ENCODE results near the gene ANKDD1A. TPM values are rescaled to one million over a fixed set of nuclear protein-coding genes. Genes with fewer than 3 reads are reported as not detected.

ANKDD1A gene
- total and polyA plus RNA-seq, 2 experiments from 2014 or later: 6.7 to 9.3 TPM

GRCh38 chr15:64898406-64898805, 13.3 kb upstream of the ANKDD1A start:
- no peaks in the 10 kb centered on the region for H3K79me2 ChIP-seq (replicated peaks; ENCODE audit: insufficient read depth)
- H3K4me1 ChIP-seq (ENCODE audit: insufficient read depth): peaks cover 16% of the 10 kb centered on the region
- no peak for TF ChIP-seq JUNB (IDR thresholded peaks at IDR 0.05; ENCODE audit: unreplicated experiment)
- no peak for TF ChIP-seq NANOG (IDR thresholded peaks at IDR 0.05; ENCODE audit: borderline replicate concordance)
- no peak for TF ChIP-seq EZH2phosphoT487 (IDR thresholded peaks at IDR 0.05; ENCODE audit: unreplicated experiment)
- TF ChIP-seq ZNF114 (CRISPR knock-in tag; IDR thresholded peaks at IDR 0.05): no peak
- no peak for TF ChIP-seq ZNF462 (CRISPR knock-in tag; IDR thresholded peaks at IDR 0.05)
- TF ChIP-seq CREB1 (CRISPR knock-in tag; IDR thresholded peaks at IDR 0.05; ENCODE audit: low read depth): no peak
- no peak for TF ChIP-seq REST (IDR thresholded peaks at IDR 0.05; ENCODE audit: unreplicated experiment)
- TF ChIP-seq STAT1 (IDR thresholded peaks at IDR 0.05; ENCODE audit: unreplicated experiment): no peak
- TF ChIP-seq ZNF331 (CRISPR knock-in tag; IDR thresholded peaks at IDR 0.05; ENCODE audit: low read depth): no peak
- TF ChIP-seq EZH2 (IDR thresholded peaks at IDR 0.05; ENCODE audit: low read depth, unreplicated experiment): no peak
- TF ChIP-seq ETS1 (IDR thresholded peaks at IDR 0.05): no peak
- no peak for TF ChIP-seq POLR2AphosphoS5 (IDR thresholded peaks at IDR 0.05; ENCODE audit: low read depth)
- TF ChIP-seq CTCF (conservative IDR thresholded peaks at IDR 0.05; ENCODE audit: low read depth in 2 of 2): no peak
- DNase-seq (ENCODE audit: low spot score): no peak
- H3K27ac ChIP-seq (ENCODE audit: low read depth): no peak overlapping the region
- no peak overlapping the region for H2AFZ ChIP-seq
- H3K9me2 ChIP-seq (ENCODE audit: insufficient read depth): no peaks in the 10 kb centered on the region
- H3K4me3 ChIP-seq: no peak overlapping the region
- peaks cover 9% of the 10 kb centered on the region; the same call in 1 of the 2 replicates for H3F3A ChIP-seq (replicated peaks; ENCODE audit: low read depth)
- no peaks in the 10 kb centered on the region for H3K27me3 ChIP-seq (ENCODE audit: insufficient read depth)
- Mint-ChIP-seq H3K4me3 (no peak overlapping the region; the same call in 2 of the 3 replicates), H3K27me3 (ENCODE audit: insufficient read depth, low read depth, poor library complexity) (peaks cover 26% of the 10 kb centered on the region), H3K36me3 (ENCODE audit: low read depth) (peaks cover 18% of the 10 kb centered on the region; the same call in 2 of the 3 replicates), H3K9me3 (peaks cover 19% of the 10 kb centered on the region), H3K4me1 (peaks cover 41% of the 10 kb centered on the region), H3K27ac (no peak overlapping the region)
- H3K4me2 ChIP-seq: no peak overlapping the region
- no peaks in the 10 kb centered on the region for H3K36me3 ChIP-seq (ENCODE audit: insufficient read depth)
- no peak for ATAC-seq
- H4K20me1 ChIP-seq (replicated peaks; ENCODE audit: insufficient read depth): no peaks in the 10 kb centered on the region

All from GM23338 (cell line).